Gastrocnemius medialis (tissue), 4 donors: ENCODE data around the gene KLF7. TPM values are rescaled to one million over a fixed set of nuclear protein-coding genes. Genes with fewer than 3 reads are reported as not detected.
A peak's percentile ranks its signal among the peaks of the same experiment; 100 is the strongest.

Experiments
- ATAC-seq, 2 donors: fragments of 150-250 bp; one replicate each; pipeline ENCODE4 v1.9.1; 2016
- DNase-seq, 2 donors: peaks; one replicate each; pipeline ENCODE4 v3.0.0-alpha.2; 2019
- H3K27ac ChIP-seq, 4 donors: fragments of 200-600 bp; sonication (generic); 1 replicate in 1 of 4; 2 replicates in 3 of 4; pipeline ENCODE4 v1.5.1; 2016 to 2018; ENCODE audit warnings: mild to moderate bottlenecking in 2 of 4, moderate library complexity in 1 of 4
- H3K27me3 ChIP-seq, 3 donors: fragments of 200-600 bp; sonication (generic) in 2 of 3; 1 replicate in 1 of 3; 2 replicates in 2 of 3; pipeline versions ENCODE4 v1.5.1 to v1.6.0; 2016 to 2019; ENCODE audit warnings: mild to moderate bottlenecking in 1 of 3, moderate library complexity in 1 of 3
- H3K36me3 ChIP-seq, 2 donors: fragments of 200-600 bp; sonication (generic) in 1 of 2; one replicate each; pipeline ENCODE4 v1.5.1; 2017 to 2018
- H3K4me1 ChIP-seq, 2 donors: fragments of 200-600 bp; sonication (generic) in 1 of 2; one replicate each; pipeline ENCODE4 v1.5.1; 2016 to 2017; ENCODE audit warnings: mild to moderate bottlenecking in 2 of 2
- H3K4me3 ChIP-seq, 4 donors: fragments of 200-600 bp; sonication (generic) in 3 of 4; 1 replicate in 1 of 4; 2 replicates in 3 of 4; pipeline ENCODE4 v1.5.1; 2016 to 2019; ENCODE audit warnings: mild to moderate bottlenecking in 2 of 4
- H3K9me3 ChIP-seq, 3 donors: fragments of 200-600 bp; sonication (generic) in 2 of 3; 1 replicate in 1 of 3; 2 replicates in 2 of 3; pipeline ENCODE4 v1.5.1; 2016 to 2019
- CTCF ChIP-seq, 5 experiments: fragments of 450-650 bp in 3 of 5; fragments of 200-600 bp in 2 of 5; sonication (generic) in 2 of 5; IDR thresholded peaks in 4 of 5; conservative IDR thresholded peaks in 1 of 5; 1 replicate in 4 of 5; 2 replicates in 1 of 5; pipeline ENCODE4 v1.5.1; 2016 to 2019; ENCODE audit warnings: antibody characterized with exemption in 5 of 5, mild to moderate bottlenecking in 3 of 5, moderate library complexity in 3 of 5
- POLR2A ChIP-seq, 2 donors: fragments of 450-650 bp; IDR thresholded peaks; one replicate each; pipeline ENCODE4 v1.6.1; 2017; ENCODE audit warnings: antibody characterized with exemption in 2 of 2, mild to moderate bottlenecking in 2 of 2, moderate library complexity in 2 of 2
- in situ Hi-C, 4 donors: fragments of 200-750 bp; cut with MboI; loops; one replicate each; pipeline versions ENCODE4 v1.15.0 to v1.8.0; 2017; ENCODE audit warnings: low sequenced_read_pairs in 4 of 4
- intact Hi-C: fragments of 100-400 bp; cut with DNase I; formaldehyde crosslinking; loops from one replicate; pipeline ENCODE4 v1.15.1; 2023; ENCODE audit warnings: low total_unique reads
- total RNA-seq, 4 donors: library from RNA; depleted of rRNA; stranded (reverse); fragments of >200 nt; gene quantifications; one replicate each; pipeline versions ENCODE4 v1.1.0 to v1.2.3, GENCODE V29; 2016

The KLF7 gene
- total RNA-seq, 4 donors from 2014 or later: 6.8 to 12.0 (median 7.6) TPM

- DNase-seq: no peak
- no peak for TF ChIP-seq POLR2A (IDR thresholded peaks at IDR 0.05)
- no peak for ATAC-seq
- intact Hi-C loops: no loop called here
- no peaks in the 10 kb centered on the region for H3K9me3 ChIP-seq
- H3K27ac ChIP-seq: peak overlapping the region in 3 of 4 donors; percentile 21 to 52 (median 38)
- no peaks in the 10 kb centered on the region for H3K36me3 ChIP-seq
- in situ Hi-C loops: no loop called here
- H3K4me3 ChIP-seq: no peak overlapping the region
- no peaks in the 10 kb centered on the region for H3K27me3 ChIP-seq
- peaks cover 55 to 82% of the 10 kb centered on the region in 2 donors for H3K4me1 ChIP-seq
Measured at GRCh38 chr2:207157731-207158130, 8.0 kb downstream of the KLF7 start.

- in situ Hi-C loops: no loop called here
- H3K4me1 ChIP-seq: peaks cover 53 to 81% of the 10 kb centered on the region in 2 donors
Measured at GRCh38 chr2:207157162-207157481, 8.6 kb downstream of the KLF7 start.

GRCh38 chr2:207156451-207157161 is 9.1 kb downstream of the KLF7 start:
- Histone ChIP-seq H3K4me3 (no peak overlapping the region), H3K9me3 (no peaks in the 10 kb centered on the region), H3K27me3 (no peaks in the 10 kb centered on the region), H3K27ac (peak overlapping the region; percentile 16 to 80 (median 23)), H3K36me3 (no peaks in the 10 kb centered on the region), H3K4me1 (peaks cover 52 to 81% of the 10 kb centered on the region in 2 donors)
- ATAC-seq (no peak), DNase-seq (no peak)
- TF ChIP-seq POLR2A (IDR thresholded peaks at IDR 0.05): no peak
- TF ChIP-seq CTCF (IDR thresholded peaks at IDR 0.05 in 4 of 5, conservative IDR thresholded peaks at IDR 0.05 in 1 of 5): no peak
- intact Hi-C loops: no loop called here
- in situ Hi-C loops: no loop called here

More at GRCh38 chr2:207157162-207157481, 8.6 kb downstream of the KLF7 start:
- no peaks in the 10 kb centered on the region for H3K27me3 ChIP-seq
- intact Hi-C loops: no loop called here
- no peak overlapping the region for H3K4me3 ChIP-seq
- H3K27ac ChIP-seq: peak overlapping the region in 3 of 4 donors; percentile 16 to 80 (median 52)
- no peak for ATAC-seq
- TF ChIP-seq POLR2A (IDR thresholded peaks at IDR 0.05): no peak
- no peak for TF ChIP-seq CTCF (IDR thresholded peaks at IDR 0.05 in 4 of 5, conservative IDR thresholded peaks at IDR 0.05 in 1 of 5)
- H3K9me3 ChIP-seq: no peaks in the 10 kb centered on the region
- no peak for DNase-seq
- no peaks in the 10 kb centered on the region for H3K36me3 ChIP-seq

GRCh38 chr2:207155516-207156444 is 10.0 kb downstream of the KLF7 start:
- in situ Hi-C loops (no loop called here), intact Hi-C loops (no loop called here)
- no peak for DNase-seq
- Histone ChIP-seq H3K27me3 (no peaks in the 10 kb centered on the region), H3K36me3 (no peaks in the 10 kb centered on the region), H3K4me3 (no peak overlapping the region), H3K9me3 (no peaks in the 10 kb centered on the region), H3K27ac (peak overlapping the region in 3 of 4 donors; percentile 27 to 80 (median 65)), H3K4me1 (peaks cover 52 to 79% of the 10 kb centered on the region in 2 donors)
- no peak for ATAC-seq
- no peak for TF ChIP-seq POLR2A (IDR thresholded peaks at IDR 0.05)
- no peak for TF ChIP-seq CTCF (IDR thresholded peaks at IDR 0.05 in 4 of 5, conservative IDR thresholded peaks at IDR 0.05 in 1 of 5)
